NCI-H2227 (cell line): ENCODE data around the gene H6PD.
"Not testable (repeated sequence)": the region's sequence is repeated elsewhere in the genome, so short reads cannot be mapped to it uniquely, and the experiment has no call there.

Source experiments
- DNase-seq: peaks from one replicate; lab custom pipeline; 2025; ENCODE audit not compliant: unreplicated experiment; lab: John Stamatoyannopoulos, UW

Gene H6PD

GRCh38 chr1:9294910-9295636, 60.5 kb downstream of the H6PD start:
- DNase-seq, result peak; percentile 35

DNA sequence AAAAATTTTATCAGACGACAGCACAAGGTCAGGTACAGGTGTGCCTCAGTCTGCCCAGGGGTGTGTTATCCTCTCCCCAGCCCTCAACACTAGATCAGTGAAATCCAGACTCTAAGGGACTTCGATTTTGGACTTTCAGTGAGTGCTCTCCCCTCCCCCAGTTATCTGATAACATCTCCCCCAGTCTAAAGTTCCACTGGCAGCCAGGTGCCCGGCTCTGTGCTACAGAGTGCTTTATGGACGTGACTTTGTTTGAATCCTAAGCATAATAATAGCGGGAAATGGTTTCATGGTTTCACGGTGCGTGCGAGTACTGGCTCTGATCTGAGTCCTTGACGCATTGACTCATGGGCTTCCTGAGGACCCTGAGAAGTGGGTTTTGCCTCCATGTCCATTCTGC, 61.3 kb downstream of the H6PD start:
- no peak for DNase-seq

DNA sequence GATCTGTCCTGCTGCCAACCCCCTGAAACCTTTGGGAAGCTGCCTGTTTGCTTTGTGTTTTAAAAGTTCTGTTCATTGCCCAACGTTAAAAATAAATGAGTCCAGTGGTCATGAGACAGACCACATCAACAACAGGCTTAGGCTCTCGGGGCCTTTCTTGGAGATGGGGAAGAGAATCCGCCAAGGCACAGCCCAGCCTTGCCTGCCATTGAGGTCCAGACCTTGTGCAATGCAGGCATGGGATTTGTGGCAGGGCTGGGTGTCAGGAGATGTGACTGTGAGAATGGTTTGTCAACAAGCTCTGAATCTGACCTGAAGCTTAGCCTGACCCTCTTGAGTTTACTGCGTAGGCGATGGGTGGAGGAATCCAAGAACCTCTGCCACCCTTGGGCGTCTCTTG, 62.3 kb downstream of the H6PD start:
- DNase-seq, result no peak

DNA sequence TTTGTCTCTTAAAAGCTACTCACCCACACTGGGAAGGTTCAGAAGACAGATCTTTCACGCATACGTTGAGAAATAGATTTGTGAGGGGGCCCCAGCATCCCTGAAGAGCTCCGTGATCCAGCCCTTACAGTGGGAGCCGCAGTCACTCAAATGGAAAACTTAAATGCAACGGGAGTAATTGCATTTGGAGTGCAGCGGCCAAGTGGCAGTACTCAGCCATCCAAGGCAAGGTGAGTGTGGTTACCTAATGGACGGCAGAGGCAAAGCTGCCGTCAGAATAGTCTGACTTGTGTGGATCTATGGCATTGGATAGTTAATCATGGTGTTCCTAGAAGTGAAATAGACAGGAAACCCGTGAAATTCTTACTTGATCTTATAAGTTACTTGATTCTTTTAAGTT, 63.3 kb downstream of the H6PD start:
- DNase-seq, result peak; percentile 26

DNA sequence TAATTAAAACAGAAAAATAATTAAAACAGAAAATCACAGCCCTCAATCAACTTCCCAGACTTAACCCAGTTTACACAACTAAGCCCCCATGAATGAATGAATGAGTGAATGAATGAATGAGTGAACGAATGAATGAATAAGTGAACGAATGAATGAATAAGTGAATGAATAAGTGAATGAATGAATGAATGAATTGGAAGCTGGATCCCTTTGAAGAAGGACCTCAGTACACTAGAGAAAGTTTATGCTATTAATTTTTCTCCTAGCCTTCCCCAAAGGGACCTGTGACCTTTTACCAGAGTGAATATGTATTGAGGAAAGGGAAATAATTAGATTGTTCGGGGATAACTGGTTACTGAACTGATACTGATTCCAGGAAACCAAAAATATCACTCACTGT, 63.7 kb downstream of the H6PD start:
- DNase-seq, result no peak

- not testable (repeated sequence) for DNase-seq
Observed at GRCh38 chr1:9299571-9300541, 65.3 kb downstream of the H6PD start.

DNA sequence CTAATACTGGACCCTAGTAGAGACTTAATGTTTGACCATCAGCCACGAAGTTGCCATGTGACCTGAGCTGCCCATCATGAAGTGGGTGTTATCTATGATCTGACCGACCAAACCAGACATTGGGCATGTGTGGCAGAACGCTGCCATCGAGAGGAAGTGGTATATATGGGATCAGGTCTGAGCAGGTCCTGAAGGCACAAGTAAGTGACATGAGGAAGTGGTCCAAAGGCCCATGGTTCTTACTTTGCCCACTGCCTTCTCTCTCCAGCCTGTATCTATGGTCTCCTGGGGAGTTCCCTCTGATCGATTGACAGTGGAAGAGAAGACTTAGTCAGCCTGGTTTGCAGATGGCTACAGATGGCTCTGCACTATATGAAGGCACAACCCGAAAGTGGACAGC, 66.0 kb downstream of the H6PD start:
- DNase-seq, result no peak

DNA sequence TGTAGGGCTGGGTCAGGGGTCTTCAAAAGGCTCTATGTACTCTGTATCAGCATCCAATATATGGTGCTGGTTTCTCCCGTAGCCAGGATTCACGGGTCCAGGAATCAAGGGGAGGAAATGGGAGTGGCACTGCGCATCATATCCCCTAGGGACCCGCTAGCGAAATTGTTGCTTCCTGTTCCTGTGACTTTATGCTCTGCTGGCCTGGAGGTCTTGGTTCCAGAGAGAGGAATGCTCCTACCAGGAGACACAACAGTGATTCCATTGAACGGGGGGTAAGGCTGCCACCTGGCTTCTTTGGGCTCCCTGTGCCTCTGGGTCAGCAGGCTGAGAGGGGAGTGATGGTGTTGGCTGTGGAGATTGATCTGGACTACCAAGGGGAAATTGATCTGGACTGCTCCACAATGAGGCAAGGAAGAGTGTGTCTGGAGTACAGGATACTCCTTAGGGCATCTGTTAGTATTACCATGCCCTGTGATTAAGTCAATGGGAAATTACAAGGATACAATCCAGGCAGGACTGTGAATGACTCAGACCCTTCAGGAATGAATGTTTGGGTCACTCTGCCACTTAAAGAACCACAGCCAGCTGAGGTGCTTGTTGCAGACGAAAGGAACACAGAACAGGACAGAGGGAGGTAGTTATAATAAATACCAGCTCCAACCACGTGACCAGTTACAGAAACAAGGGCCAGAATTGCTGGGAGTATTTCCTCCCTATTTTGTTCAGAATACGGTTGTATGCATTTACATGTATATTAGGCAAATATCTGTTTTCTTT, 68.4 kb downstream of the H6PD start:
- DNase-seq, result peak; percentile 79

DNA sequence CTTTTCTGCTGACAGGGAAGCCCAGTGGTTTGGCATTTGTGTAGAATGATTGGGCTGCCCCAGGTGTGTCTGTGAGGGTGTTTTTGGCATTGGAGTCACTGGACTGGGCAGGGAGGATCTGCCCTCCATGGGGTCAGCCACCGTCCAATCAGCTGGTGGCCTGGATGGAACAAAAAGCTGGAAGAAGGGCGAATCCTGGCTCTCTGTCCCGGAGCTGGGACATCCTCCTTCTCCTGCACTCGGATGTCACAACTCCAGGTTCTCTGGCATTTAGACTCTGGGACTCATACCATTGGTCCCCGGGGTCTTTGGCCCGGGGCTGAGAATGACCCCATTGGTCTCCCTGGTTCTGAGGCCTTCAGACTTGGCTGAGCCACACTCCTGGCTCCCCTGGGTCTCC, 69.3 kb downstream of the H6PD start:
- DNase-seq, result no peak

DNA sequence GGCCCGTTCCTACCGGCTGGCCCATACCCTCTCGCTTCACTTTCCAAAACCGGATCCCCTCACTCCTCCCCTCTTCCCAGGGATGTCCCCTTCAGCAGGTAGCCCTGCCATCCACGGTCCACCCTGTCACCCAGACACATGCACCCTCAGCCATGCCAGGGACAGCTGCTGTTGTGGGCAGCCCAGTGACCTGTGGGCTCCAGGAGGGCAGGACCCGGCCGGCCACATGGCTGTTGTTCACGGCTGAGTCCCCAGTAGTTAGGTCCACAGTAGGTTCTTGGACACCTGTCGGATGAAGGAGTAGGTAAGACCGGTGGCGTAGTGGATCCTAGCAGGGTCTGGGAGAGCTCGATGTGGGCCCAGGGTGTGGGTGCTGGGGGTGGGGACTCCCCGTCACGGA, 70.6 kb downstream of the H6PD start:
- DNase-seq, result no peak

DNA sequence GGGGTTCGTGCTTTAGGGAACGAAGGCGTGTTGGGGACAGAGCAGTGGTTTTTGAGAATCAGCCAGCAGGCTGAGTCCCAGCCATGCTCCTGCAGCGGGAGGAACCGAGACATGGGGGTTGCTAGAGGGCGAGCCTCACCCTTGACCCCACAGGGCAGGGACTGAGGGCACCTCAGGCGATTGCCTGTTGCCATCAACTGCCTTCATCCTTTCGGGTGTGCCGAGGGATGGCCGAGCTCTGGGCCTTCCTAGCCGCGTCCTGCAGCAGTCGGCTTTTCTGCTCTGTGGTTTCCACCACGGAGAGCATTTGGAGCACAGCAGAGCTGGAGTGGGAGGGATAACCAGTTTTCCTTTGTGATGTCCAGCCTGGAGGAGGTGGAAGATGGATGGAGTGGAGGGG, 71.4 kb downstream of the H6PD start:
- no peak for DNase-seq

- no peak for DNase-seq
Observed at GRCh38 chr1:9307303-9307702, 72.7 kb downstream of the H6PD start.

- no peak for DNase-seq
Observed at GRCh38 chr1:9308236-9308785, 73.7 kb downstream of the H6PD start.

- DNase-seq, result no peak
Observed at GRCh38 chr1:9309080-9309479, 74.5 kb downstream of the H6PD start.

DNA sequence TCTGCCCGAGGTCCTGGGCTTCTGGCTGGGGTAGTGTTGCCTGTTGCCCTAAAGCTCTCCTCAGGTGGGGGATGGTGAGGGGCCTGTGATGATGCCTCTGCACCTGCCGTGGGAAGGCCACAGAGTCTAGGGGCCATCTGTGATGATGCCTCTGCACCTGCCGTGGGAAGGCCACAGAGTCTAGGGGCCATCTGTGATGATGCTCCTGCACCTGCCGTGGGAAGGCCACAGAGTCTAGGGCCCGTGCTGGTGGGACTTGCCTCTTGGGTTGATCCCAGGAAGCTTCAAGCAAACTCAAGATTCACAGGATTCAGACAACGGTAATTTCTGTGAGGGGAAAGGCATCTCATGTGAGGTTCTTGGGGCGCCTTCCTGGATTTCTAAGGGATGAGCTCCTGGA, 75.4 kb downstream of the H6PD start:
- DNase-seq, result no peak

DNA sequence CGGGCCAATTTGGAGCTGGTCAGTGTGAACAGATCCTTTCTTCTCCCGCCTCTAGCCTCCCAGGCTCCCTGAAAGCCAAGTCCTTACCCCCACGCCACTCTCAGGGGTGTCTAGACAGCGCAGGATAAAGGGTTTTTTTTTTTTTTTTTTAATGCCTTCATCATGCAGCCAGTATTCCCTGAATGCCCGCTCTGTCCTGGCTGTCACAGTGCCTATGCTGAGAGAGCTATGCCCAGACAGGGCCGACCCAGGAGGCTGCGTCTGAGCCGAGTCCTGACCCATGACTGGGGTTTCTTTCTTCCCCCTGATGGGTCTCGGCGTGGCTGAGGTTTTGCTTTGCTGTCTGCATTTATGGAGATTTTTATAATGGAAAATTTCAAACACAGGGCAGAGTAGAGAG, 76.5 kb downstream of the H6PD start:
- DNase-seq, result no peak

- no peak for DNase-seq
Observed at GRCh38 chr1:9311479-9311878, 76.9 kb downstream of the H6PD start.

DNA sequence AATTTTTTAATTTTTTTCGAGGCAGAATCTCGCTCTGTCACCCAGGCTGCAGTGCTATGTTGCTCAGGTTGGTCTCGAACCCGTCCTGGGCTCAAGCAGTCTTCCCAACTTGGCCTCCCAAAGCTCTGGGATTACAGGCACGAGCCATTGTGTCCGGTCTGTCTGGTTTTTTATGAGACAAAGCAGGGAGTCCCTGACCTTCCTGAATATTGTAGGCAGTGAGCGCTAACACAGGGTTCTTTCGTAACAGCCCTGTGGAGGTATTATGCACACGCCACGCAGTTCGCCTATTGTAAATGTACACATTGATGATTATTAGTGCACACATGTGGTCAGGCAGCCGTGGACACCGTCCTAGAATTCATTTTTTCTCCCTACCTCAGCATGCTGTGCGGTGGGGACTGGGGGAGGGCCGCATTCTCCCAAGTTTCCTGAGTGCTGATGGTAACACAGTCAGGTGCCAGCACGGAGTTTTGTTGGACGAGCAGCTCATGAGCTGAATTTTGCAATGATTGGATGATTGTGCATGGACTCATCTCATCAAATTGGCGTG, 77.7 kb downstream of the H6PD start:
- no peak for DNase-seq

- no peak for DNase-seq
Observed at GRCh38 chr1:9313576-9313975, 79.0 kb downstream of the H6PD start.

DNA sequence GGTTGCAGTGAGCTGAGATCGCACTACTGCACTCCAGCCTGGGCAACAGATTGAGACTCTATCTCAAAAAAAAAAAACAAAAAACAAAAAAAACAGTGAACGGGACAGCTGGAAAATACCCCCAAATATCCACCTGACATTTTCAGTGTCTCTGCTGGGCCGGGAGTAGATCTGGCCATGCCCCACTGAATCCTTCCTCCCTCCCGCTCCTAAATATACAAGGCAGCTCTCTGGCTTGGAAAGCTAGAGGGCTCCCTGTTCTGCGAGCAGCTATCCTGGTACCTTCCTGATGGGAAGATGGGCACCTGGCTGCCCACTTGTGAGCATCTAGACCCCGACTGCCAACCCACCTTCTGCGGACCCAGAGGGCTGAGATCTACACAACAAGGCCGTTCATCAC, 79.5 kb downstream of the H6PD start:
- no peak for DNase-seq
